HG02970 (cell line): Measurements from ENCODE around the gene SH3PXD2B.
"Not testable (repeated sequence)": the region's sequence is repeated elsewhere in the genome, so short reads cannot be mapped to it uniquely, and the experiment has no call there.

ENCODE experiments used
- ATAC-seq: cut with Tn5 transposase; IDR thresholded peaks from one replicate; pipeline ENCODE4 v1.9.1; 2021; ENCODE audit warnings: mild to moderate bottlenecking, moderate library complexity, moderate number of reproducible peaks; ENCODE audit not compliant: unreplicated experiment, low FRiP score

SH3PXD2B gene

DNA sequence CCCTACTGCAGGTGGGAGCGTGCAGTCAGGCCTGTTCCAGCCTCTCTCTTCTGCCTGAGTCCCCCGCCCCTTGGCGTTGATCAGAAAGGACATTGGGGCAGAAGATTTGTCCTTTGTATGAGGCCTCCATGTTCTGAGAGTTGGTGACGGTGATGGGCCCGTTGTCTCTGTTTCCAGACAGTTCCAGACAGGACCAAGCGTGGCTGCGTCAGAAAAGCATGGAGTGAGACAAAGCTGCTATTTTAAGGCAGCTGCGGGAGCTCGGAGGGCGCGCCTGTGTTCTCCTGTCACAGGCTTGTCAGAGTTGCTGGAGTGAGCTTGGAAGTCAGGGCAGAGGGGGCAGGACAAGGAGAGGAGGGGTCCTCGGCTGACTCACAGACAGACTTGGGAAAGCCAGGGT is 32.1 kb upstream of the SH3PXD2B start:
- no peak for ATAC-seq

DNA sequence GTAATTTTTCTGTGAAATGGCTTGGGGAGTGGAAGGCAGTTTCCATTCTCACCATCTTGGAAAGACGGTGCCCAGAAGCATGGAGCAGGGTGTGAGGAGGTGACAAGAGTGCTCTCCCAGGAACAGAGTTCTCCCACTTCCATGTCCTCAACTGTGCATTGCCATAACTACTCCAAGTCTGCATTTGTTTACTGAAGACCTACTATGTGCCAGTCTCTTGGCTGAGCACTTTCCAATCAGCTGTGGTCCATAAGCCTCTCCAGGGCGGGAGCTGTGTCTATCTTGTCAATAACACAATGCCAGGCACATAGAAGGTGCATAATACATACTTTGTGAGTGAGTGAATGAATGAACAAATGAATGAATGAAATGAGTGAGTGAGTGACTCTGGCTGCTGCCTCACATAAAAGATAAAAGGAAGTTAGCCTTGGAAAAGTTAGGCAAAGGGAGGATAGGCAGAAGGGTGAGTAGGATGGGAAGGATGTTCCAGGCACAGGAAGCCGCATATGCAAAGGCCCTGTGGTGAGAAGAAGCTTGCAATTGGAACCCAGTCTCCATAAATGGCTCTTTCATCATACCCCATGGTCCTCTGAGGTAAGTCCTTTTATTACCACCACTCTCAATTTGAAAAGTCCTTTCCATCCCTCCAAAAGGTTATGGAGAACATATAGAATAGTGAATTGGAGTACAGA is 31.3 kb upstream of the SH3PXD2B start:
- ATAC-seq, result no peak

DNA sequence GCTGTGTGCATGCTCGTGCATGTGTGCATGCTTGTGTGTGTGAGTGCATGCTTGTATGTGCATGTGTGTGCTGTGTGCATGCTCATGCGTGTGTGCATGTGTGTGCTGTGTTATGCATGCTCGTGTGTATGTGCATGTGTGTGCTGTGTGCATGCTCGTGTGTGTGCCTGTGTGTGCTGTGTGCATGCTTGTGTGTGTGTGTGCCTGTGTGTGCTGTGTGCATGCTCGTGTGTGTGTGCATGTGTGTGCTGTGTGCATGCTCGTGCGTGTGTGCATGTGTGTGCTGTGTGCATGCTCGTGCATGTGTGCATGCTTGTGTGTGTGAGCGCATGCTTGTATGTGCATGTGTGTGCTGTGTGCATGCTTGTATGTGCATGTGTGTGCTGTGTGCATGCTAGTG is 30.3 kb upstream of the SH3PXD2B start:
- ATAC-seq, result no peak

DNA sequence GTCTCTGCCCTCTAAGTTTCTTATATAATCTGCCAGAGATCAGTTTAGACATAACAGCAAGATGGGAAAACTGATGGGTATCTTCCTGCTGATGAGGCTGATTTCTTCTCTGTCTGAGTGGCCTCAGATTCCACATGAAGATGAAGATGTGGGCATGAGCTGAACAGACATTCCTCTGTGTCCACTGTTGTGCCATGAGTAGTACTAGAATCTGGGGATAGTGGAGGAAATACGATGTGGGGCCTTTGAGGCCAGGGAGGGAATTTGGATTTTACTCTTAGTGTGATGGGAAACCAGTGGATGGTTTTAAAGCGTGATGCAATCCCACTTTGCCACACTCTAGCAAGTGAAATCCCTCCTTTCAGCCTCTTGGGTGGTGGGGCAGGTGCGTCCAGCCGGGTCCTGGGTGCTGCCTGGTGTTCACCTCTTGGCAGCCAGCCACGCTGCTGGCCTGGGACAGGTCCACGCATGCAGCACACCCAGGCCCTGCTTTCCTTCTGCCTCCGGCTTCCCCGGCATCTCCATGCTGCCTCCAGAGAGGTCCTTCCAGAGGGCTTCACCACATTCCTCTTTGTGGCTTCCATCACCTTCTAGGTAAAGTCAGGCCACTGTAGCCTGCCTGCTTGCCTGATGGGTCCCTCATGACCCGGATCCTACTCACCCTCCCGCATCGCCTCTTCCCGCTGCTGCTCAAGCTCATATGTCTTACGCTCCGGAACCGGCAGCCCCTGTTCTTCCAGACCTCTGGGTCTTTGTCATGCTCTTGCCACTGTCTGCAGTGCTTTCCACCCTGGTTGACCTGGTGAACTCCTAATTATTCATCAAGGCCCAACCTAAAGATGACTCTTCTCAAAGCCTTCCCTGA is 28.1 kb upstream of the SH3PXD2B start:
- no peak for ATAC-seq

DNA sequence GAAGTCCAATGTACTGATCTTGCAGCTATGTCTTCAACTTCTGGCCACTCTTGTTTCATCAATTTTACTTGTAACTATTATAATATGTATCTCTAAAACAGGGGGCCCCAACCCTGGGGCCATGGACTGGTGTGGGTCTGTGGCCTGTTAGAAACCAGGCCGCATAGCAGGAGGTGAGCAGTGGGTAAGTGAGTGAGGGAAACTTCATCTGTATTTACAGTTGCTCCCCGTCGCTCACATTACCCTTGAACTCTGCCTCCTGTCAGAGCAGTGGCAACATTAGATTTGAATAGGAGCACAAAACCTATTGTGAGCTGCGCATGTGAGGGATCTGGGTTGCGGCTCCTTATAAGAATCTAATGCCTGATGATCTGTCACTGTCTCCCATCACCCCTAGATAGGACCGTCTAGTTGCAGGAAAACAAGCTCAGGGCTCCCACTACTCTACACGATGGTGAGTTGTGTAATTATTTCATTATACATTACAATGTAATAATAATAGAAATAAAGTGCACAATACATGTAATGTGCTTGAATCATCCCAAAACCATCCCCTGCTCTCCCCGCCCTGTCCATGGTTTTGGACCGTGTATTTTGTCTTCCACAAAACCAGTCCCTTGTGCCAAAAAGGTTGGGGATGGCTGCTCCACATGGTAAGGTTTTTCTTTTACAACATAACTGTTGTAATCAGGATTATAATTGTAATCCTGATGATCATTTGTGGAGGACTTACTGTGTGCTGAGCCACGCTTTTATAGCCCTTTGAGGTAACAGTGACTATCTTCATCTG is 26.9 kb upstream of the SH3PXD2B start:
- ATAC-seq, result no peak

DNA sequence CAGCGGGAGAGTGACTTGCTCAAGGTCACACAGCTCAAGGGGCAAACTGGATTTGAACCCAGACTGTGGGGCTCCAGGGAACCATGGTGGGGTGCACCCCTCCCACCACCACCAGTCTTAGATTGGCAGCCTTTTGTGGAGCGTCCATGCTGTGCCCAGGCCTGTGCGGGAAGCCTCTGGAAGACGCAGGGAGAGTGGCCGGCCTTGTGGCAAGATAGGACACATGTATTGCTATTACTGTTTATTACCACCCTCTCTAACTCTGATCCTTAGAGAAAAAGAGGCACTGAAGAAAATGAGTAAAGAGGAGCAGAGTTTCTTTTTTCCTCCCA is 25.4 kb upstream of the SH3PXD2B start:
- no peak for ATAC-seq

DNA sequence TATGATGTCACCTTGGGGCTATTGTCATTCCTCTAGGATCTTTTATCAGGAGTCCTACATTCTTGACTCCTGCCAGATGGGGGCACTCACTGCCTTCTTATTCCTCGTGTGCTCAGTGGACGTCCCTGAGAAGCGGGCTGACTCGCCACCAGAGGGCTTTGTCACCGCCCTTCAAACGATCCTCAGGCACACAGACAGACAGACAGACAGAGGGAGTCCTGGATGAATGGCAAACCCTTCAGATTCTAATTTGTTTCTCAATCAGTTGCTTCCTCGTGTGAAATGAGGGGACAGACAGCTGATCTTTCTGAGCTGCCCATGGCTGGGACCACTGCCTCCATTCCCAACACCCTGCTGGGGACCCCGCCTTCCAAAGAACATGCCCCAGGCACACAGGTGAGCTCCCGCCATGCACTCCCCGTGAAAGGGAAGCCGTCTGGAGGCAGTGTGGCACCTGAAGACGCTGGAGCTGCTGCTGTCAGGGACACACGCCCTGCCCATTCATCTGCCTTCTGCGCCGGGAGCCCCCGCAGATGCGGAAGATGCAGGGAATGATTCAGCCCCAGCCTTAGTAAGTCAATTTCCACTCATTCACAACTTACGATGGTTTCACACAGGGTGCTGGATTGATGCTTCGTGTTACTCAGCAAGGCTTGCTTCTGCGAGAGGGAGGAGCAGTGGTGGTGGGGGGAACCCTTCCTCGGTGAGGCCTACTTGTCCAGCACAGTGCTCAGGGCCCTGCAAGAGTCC is 24.9 kb upstream of the SH3PXD2B start:
- ATAC-seq, result no peak

DNA sequence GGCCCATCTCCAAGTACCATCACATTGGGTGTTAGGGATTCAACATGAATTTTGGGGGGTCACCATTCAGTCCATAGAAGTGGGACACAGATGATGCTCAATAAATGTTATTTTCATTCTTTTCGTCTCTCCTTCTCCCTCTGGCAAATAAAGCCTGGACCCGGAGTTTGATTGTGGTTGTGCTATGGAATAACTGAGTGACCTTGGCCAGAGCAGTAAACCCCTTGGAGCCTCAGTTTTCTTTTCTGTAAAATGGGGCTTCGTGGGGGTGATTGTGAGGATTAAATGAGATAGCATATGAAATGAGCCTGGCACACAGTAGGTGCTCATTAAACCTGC is 24.3 kb upstream of the SH3PXD2B start:
- not testable (repeated sequence) for ATAC-seq

DNA sequence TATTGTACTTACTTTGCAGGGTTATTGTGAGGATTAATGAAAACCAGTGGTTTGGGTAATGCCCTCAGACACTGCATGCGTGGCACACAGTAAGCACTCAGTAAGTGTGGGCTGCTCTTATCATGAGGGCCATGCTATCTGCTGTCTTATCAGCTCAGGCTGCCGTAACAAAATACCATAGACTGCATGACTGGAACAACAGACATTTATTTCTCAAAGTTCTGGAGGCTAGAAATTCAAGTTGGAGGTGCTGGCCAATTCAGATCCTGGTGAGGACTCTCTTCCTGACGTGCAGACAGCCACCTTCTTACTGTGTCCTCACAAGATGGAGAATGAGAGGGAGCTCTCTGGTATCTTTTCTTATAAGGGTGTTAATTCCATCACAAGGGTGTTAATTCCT is 23.9 kb upstream of the SH3PXD2B start:
- ATAC-seq, result no peak

DNA sequence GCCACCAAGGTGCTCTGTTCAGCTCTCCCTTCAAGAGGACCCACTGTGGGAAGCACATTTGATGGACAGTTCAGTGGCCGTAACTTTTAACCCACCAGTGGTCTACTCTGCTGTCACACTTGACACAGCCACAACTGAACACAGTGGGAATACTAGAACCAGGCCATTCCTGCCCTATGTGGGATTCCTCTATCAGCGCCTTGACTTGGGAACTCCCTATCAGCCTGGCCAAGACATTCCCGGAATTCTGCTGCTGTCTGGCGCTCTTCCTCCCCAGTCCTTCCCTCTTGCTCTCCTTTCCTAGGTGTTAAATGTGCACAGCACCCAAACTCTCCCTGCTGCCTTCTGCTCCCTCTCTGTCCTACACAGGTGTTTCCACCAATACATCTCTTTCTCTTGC is 23.1 kb upstream of the SH3PXD2B start:
- no peak for ATAC-seq

DNA sequence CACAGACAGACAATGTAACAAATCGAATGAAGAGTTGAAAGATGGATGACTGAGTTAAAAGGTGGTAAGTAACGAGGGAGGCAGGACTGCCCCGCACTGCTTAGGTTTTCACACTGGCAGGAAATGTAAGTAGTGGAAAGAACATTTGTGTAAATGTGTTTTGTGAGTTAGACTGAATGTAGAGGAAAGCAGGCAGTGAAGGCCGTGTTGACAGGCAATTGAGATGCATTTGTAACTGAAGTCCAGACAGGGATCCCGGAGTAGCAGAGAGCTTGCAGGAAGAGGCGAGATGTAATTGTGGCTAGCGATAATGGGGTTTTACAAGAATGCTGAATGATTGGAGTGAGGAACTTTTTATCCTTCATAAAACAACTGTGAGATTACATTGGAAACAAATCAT is 20.0 kb upstream of the SH3PXD2B start:
- no peak for ATAC-seq

DNA sequence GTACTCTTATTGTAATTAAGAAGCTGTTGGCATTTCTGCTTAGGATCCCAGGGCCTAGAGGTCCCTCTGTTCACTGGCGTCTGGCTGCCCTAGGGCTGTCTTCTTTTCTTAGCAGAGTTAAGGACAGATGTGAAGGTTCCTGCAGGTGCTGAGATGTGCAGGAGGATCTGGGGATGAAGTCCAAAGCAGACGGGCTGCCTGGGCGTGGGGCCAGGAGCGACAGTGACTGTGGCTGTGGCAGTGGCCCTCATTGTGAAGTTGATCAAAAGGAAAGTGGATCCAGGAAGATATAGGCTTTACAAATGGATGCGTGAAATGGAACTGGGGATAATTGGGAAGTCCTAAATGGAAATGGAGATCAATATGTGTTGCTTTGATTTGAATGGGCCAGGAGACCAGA is 19.1 kb upstream of the SH3PXD2B start:
- ATAC-seq, result no peak

DNA sequence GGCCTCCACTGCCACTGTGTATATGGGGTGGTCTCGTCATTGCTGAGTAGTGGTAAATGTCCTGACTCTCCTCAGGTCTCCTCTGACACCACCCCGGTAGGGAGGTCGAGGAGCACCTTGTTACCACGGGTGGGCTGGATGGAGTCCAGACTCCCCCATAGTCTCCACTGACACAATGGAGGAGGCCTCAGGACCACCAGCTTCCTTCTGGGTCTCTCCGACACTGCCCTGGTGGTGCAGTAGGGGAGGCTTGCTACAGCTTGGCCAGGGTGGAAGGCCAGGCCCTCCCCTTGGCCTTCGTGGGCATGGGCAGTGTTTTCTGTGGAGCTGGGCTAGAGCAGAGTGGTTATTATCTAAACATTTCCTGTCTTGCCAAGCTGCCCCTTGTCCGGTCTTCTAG is 15.4 kb upstream of the SH3PXD2B start:
- ATAC-seq, result no peak

DNA sequence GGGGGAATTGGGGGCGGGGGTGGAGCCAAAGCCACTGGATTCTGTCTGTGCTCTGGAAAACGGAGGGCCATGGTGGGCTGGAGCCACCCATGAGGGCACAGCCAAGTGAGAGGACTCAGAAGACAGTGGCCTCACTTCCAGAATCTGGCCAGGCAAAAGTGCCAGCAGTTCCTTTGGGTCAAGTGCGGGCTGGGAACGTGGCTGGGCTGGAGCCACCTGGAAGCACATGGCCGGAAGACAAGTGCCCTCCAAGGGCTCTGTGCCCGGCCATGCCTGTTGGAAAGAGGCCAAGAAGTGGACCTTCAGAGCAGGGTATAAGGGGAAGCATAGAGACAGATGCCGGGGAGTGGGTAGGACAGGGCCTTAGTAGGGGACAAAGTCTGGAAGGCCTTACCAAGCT is 11.7 kb upstream of the SH3PXD2B start:
- ATAC-seq, result no peak

DNA sequence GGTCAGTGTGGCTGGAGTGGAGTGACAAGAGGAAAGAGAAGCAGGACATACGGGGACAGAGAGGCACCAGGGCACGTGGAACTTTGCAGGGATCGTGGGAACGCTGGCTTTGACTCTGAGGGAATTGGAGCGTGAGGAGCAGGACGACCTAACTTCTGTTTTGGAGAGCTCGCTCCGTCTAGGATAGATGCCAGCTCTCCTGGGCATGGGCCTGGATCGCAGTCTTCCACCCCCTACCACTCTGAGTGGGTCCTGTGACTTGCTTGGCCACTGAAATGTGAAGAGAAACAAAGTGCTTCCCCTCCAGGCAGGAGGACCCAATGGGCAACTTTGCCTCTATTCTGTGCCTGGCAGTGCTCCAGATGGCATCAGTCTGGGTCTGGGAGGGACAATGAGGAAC is 8.7 kb upstream of the SH3PXD2B start:
- ATAC-seq, result no peak

DNA sequence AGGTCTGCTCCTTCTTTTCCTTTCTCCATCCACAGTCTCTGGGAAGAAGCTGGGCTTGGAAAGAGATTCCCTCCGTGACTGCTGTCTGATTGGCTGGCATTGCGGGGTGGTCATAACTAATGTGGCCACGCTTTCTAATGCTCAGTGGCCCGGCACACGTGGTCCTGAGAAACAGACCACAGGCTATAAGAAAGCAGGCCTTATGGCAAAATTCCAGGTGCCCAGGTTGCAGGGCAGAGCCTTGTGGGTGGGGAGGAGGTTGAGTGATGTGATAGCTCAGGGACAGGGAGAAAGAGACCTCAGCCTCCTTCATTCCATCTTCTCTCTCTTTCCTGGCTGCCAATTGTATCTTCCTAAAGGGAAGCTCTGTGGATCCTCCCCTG is 5.4 kb upstream of the SH3PXD2B start:
- ATAC-seq, result no peak

DNA sequence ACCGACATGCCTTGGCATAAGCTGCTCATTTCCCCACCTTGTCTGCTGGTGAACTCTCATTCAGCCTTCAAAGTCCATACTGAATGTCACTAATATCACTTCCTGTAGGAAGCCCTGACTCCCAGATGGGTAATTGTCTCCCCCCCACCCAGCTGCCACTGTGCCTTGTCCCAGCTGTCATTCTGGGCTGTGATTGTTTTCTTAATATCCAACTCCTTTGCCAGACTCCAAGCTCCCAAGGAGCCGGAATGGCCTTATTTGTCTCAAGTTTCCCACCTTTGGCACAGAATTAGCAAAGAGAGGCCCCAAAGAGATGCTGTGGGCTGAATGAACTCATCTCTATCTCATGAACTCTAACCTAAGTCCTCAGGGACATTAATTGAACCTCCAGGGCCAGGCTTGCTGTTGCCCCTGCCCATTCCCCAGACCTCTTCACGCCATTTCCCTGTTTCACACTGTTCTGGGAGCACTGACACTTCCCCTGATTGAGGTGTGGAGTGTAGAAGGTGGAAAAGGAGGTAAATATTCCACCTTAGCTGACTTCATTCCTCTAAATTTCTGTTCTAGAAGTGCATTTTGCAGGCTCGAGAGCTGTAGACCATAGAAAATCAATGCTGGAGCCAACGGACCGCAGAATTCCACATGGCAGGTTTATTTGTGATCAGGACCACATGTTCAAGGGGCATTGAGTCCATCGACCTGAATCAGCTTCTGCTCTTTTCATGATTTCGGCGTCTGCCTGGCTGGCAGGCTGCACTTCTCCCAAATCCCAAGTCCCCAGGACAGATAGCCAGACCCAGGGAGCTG is 4.9 kb upstream of the SH3PXD2B start:
- no peak for ATAC-seq

DNA sequence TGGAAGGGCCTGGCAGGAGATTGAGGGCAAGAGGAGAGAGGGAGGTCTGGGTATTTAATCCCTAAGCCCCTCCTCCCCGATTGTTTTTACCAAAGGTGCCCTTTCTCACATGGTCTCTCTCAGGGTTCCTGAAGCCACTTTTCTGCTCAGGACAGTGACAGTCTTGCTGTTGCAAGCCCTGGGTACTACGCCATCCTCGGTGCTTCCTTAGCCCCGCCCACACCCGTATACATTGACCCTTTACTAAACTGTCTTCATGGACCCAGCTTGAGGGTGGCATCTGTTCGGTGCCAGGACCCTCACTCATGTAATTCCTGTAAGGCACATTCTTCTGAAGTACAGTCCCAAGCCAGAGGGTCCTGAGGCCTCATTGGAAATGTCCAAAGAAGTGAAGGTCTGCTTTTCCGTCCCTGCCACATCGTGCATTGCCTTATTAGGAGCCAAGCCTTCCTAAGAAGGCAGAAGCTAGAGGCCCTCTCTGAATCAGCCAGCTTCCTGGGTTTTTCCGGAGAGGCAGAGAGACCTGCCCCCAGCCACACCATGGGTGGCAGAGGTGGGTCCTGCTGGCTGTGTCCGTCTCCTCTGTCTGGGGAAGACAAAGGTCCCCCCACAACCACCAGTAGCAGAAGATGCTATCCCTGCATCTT is 1.9 kb upstream of the SH3PXD2B start:
- ATAC-seq, result no peak

DNA sequence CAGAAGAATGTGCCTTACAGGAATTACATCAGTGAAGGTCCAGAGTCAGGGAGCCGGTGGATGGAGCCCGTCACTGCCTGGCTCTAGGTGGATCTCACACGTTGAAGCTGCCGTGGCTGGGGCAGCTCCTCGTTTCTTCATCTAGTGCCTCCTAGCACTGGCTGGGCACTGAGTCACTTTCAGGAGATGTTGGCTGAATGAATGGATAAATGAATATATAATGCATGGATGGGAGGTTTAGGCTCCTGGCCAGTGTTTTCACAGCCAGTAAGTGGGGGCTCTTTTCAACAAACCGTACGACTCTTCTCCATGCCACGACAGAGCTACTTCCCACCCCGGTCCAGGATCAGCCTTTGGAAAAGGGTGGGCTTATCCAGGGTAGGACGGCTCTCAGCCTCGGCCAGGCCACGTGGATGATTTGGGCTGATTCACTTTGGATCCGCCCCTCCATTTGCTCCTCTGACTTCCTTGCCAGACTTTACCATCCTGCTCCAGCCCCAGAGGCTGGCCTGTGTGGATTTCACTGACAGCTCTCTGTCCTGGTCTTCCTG is 1.3 kb upstream of the SH3PXD2B start:
- ATAC-seq, result no peak

DNA sequence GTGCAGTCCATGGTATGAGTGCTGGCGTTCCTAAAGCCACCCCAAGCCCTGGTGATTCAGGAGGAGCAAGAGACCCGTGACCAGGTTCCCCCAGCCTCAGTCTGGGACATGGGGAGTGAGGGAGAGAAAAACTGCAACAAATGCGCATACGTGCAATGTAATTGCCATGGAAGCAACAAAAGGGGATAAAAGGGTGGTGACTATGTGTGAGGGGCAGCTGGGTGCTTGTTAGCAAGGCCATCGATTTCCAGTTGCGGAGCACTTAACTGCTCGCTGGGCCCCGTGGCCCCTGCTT is 709 bp upstream of the SH3PXD2B start:
- no peak for ATAC-seq
